NCI-H2196 treated with DMSO at 0.1 percent for 48 hours (cell line): Measurements from ENCODE around the gene KTN1.

Source experiments
- DNase-seq: peaks from one replicate; lab custom pipeline; 2025; ENCODE audit not compliant: unreplicated experiment; lab: John Stamatoyannopoulos, UW

The KTN1 gene

GRCh38 chr14:55711175-55711811 is 131.3 kb downstream of the KTN1 start:
- no peak for DNase-seq

GRCh38 chr14:55712491-55712890 is 132.5 kb downstream of the KTN1 start:
- DNase-seq: no peak

- DNase-seq: no peak
These were observed 133.5 kb downstream of the KTN1 start for GRCh38 chr14:55713486-55713885.

- no peak for DNase-seq
These were observed 135.9 kb downstream of the KTN1 start for GRCh38 chr14:55715889-55716288.

GRCh38 chr14:55717621-55718020 is 137.6 kb downstream of the KTN1 start:
- DNase-seq: no peak

GRCh38 chr14:55718551-55718950 is 138.5 kb downstream of the KTN1 start:
- DNase-seq: no peak

- no peak for DNase-seq
These were observed 140.8 kb downstream of the KTN1 start for GRCh38 chr14:55720796-55721195.

GRCh38 chr14:55721353-55721752 is 141.3 kb downstream of the KTN1 start:
- no peak for DNase-seq

GRCh38 chr14:55722054-55722453 is 142.0 kb downstream of the KTN1 start:
- no peak for DNase-seq

GRCh38 chr14:55724736-55725135 is 144.7 kb downstream of the KTN1 start:
- DNase-seq: no peak

- DNase-seq: no peak
These were observed 150.7 kb downstream of the KTN1 start for GRCh38 chr14:55730592-55731310.

- no peak for DNase-seq
These were observed 151.4 kb downstream of the KTN1 start for GRCh38 chr14:55731311-55731872.

- no peak for DNase-seq
These were observed 152.0 kb downstream of the KTN1 start for GRCh38 chr14:55731881-55732498.

GRCh38 chr14:55733599-55733998 is 153.6 kb downstream of the KTN1 start:
- no peak for DNase-seq
